SH-SY5Y (cell line): ENCODE measurements around the gene EXOC2.

Experiments
- GATA2 ChIP-seq: IDR thresholded peaks from 2 replicates; pipeline ENCODE4 v1.6.1; 2011; ENCODE audit warnings: mild to moderate bottlenecking, low read depth, low read length
- GATA3 ChIP-seq: IDR thresholded peaks from 2 replicates; pipeline ENCODE4 v1.6.1; 2011; ENCODE audit warnings: low read depth, mild to moderate bottlenecking, low read length, moderate library complexity

DNA sequence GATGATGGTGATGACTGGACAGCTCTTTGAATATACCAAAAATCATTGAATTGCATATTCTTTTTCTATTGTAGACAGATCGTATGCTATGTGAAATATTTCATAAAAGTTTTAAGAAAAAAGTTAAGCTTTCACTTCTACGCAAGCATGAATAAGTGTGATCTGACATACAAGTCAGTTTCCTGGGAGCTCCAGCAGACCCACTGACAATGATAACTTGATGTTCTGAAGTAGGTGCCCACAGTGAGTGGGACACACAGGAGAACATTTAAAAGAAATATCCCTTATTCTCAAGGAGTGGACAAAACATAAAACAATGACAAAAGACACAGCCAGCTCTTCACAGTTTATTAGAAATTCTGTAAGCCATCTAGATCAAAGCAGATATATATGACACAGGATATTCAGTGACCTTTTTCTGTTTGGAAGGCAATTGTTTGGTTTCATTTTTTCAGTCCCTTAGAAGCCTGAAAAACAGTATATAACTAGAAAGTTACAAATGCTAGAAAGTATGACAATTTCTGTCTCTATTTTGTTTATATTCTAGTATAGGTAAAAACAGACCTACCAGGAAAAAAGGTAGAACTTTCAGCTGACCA is 200.0 kb downstream of the EXOC2 start:
- no peak for TF ChIP-seq GATA2
- TF ChIP-seq GATA3: no peak
